LNCaP clone FGC (cell line): ENCODE measurements around the gene FBXO47.
"Not testable (repeated sequence)": the region's sequence is repeated elsewhere in the genome, so short reads cannot be mapped to it uniquely, and the experiment has no call there.

Experiments
- DNase-seq: peaks from one replicate; pipeline ENCODE4 v3.0.0-alpha.2; 2011; ENCODE audit warnings: low read depth
- H3K4me3 ChIP-seq: 2 replicates; pipeline ENCODE4 v1.5.1; 2011; ENCODE audit warnings: mild to moderate bottlenecking, low read depth, low read length, control low read depth
- CTCF ChIP-seq: IDR thresholded peaks from 2 replicates; pipeline ENCODE4 v1.5.1; 2012; ENCODE audit warnings: mild to moderate bottlenecking; ENCODE audit not compliant: control insufficient read depth, insufficient read depth; ENCODE audit errors: extremely low read depth

Gene FBXO47

DNA sequence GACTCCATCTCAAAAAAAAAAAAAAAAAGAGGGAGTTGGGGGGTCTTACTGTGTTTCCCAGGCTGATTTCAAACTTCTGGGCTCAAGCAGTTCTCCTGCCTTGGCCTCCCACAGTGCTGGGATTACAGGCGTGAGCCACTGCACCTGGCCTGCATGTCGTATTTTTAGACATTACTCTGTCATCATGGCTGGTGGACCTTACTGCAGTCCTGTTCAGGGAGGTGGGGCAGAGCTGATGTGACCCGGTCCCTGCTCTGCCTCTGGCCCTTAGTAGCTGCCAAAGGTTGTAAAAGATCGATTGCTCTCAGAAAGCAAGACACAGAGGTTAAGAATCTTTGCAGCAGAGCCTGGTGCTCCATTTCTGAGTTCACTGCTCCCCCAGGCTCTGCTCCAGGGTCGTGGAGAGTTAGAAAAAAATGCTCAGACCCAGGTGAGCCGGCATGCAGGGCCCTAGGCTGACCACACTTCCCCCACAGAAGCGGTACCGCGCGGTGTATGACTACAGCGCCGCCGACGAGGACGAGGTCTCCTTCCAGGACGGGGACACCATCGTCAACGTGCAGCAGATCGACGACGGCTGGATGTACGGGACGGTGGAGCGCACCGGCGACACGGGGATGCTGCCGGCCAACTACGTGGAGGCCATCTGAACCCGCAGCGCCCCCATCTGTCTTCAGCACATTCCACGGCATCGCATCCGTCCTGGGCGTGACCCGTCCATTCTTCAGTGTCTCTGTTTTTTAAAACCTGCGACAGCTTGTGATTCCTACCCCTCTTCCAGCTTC lies 48.9 kb downstream of the FBXO47 start:
- TF ChIP-seq CTCF = no peak
- no peak for DNase-seq
- no peak overlapping the region for H3K4me3 ChIP-seq

DNA sequence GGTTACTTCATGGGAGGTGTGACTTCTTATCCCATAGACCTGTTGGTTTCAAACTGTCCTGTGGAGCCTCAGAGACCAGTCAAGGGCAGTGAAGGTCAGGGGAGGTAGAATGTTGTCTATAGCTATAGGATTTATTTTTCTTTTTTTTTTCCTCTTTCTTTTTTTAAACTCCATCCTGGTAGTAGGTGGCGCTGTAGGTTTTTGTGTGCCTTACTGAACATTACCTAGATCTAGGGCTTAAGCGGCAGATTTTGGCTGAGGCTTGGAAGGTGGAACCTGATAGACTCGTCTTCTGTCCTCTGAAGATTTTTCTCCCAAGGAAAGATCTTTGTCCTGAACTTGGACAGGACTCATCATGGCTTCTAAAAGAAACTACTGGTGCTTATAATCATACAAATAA lies 49.9 kb downstream of the FBXO47 start:
- TF ChIP-seq CTCF = peak; percentile 25
- no peak for DNase-seq
- no peak overlapping the region for H3K4me3 ChIP-seq

- no peak for TF ChIP-seq CTCF
- no peak overlapping the region for H3K4me3 ChIP-seq
- DNase-seq = no peak
Observed at GRCh38 chr17:38916771-38917170, 50.4 kb downstream of the FBXO47 start.

DNA sequence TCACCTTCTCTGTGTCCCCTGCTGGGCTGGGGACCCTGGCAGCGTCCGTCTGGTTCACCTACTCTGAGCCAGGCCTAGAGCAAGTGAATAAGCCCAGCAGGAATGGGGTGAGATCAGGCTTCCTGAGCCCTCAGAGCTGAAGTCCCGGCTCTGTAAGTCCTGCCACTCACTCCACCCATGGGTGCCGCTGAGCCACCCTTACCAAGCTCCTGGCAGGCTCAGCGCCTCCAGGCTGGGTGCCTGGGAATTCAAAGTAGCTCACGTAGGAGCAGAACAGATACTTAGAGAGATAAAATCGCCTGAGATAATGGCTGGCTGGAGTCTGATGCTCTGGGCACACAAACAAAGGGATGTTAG lies 51.6 kb downstream of the FBXO47 start:
- peak; percentile 32 for DNase-seq
- no peak overlapping the region for H3K4me3 ChIP-seq
- no peak for TF ChIP-seq CTCF

- TF ChIP-seq CTCF = no peak
- H3K4me3 ChIP-seq = no peak overlapping the region
- DNase-seq = no peak
Observed at GRCh38 chr17:38914741-38915638, 52.2 kb downstream of the FBXO47 start.

DNA sequence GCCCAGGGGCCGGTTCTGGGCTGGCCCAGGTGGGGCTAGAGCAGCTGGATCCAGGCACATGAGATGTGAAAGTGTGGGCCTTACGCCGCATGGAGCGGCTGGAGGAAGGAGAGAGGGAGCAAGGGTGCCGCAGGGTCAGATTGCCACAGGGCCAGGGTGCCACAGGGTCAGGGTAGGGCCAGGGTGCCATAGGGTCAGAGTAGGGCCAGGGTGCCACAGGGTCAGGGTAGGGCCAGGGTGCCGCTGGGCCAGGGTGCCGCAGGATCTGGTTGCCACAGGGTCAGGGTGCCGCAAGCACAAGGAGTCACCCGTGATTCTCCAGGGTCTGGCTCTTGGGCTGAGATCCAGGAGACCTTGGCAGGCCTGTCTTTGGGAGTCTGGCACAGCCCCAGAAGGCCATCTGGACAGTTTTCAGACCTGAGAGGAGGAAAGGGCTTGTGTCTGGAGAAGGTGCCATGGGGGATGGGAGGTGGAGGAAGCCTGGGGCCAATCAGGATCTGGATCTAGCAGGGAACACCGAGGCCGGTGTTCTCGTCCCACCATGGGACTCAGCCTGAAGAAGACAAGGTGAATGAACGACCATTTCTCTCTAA lies 54.9 kb downstream of the FBXO47 start:
- peak; percentile 33 for DNase-seq
- no peak overlapping the region for H3K4me3 ChIP-seq
- TF ChIP-seq CTCF = no peak

DNA sequence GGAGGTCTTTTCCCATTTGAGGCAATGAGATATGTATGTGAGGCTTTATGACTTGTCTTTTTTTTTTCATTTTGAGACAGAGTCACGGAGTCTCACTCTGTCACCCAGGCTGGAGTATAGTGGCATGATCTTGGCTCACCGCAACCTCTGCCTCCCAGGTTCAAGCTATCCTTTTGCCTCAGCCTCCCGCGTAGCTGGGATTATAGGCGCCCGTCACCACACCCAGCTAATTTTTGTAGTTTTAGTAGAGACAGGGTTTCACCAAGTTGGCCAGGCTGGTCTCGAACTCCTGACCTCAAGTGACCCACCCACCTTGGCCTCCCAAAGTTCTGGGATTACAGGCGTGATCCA lies 55.5 kb downstream of the FBXO47 start:
- DNase-seq, H3K4me3 ChIP-seq: not testable (repeated sequence)
